ENCODE results near the gene COX18. TPM values are rescaled to one million over a fixed set of nuclear protein-coding genes. Genes with fewer than 3 reads are reported as not detected.
A peak's percentile ranks its signal among the peaks of the same experiment; 100 is the strongest.

Gene COX18, protein sequence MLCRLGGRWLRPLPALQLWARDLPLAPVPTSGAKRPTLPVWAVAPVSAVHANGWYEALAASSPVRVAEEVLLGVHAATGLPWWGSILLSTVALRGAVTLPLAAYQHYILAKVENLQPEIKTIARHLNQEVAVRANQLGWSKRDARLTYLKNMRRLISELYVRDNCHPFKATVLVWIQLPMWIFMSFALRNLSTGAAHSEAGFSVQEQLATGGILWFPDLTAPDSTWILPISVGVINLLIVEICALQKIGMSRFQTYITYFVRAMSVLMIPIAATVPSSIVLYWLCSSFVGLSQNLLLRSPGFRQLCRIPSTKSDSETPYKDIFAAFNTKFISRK
- 17.7 to 18.3 TPM (median 17.8 TPM) in 3 replicates for total RNA-seq

DNA sequence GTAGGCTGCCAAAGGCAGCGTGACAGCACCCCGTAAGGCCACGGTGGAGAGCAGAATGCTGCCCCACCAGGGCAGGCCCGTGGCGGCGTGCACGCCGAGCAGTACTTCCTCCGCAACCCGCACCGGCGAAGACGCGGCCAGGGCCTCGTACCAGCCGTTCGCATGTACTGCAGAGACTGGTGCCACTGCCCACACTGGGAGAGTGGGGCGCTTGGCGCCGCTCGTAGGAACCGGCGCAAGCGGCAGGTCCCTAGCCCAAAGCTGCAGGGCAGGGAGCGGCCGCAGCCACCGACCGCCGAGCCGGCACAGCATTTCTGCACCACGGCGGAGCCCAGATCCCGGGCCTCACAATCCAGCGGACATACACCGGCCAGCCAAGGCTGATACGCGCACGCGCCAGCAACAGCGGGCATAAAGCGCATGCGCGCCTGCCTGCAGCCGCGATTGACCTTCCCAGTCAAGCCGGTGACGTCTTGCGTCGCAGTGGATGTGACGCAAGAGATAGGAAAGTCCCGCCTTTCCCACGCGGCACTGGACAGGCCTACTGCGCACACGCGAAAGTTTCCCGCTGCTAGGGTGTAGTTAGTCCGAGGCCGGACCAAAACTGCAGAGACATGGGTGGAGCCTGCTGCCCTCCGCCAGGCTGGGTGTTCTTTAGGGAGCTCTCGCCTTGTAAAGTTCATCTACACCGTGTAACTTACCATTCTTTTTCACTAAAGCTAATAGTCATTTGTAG lies at the start of gene COX18:
Gene COX18, minus strand, starts transcription at position 379 of the 736 bp plus-strand sequence. Its CDS starts 67 bp downstream, at position 312.
- peak within 1 kb of the TSS; percentile 99 for H3K27ac Mint-ChIP-seq
- TF ChIP-seq, protein P1, sequence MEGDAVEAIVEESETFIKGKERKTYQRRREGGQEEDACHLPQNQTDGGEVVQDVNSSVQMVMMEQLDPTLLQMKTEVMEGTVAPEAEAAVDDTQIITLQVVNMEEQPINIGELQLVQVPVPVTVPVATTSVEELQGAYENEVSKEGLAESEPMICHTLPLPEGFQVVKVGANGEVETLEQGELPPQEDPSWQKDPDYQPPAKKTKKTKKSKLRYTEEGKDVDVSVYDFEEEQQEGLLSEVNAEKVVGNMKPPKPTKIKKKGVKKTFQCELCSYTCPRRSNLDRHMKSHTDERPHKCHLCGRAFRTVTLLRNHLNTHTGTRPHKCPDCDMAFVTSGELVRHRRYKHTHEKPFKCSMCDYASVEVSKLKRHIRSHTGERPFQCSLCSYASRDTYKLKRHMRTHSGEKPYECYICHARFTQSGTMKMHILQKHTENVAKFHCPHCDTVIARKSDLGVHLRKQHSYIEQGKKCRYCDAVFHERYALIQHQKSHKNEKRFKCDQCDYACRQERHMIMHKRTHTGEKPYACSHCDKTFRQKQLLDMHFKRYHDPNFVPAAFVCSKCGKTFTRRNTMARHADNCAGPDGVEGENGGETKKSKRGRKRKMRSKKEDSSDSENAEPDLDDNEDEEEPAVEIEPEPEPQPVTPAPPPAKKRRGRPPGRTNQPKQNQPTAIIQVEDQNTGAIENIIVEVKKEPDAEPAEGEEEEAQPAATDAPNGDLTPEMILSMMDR (IDR thresholded peaks at IDR 0.05; ENCODE audit: unreplicated experiment), result no peak

DNA sequence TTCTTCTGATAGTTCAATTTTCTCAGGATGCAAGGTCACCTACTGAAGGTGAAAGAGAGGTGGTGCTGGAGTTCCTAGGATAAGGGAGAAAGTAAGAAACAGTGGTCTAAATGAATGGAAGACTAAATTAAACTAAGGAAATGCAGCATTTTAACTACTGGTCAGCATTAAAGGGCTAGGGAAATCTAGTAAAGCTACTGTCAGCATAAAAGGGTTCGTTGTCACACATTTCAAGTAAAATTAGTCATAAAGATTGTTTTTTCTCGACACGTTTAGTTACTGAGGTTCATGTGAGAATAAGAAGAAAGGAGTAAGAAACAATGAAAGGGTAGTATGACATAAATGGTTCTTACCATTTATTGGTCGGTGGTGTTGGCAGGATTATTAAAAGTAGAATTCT lies 40.0 kb upstream of the COX18 start:
- Mint-ChIP-seq H3K4me1 (no peaks in the 10 kb centered on the region), H3K9me3 (no peaks in the 10 kb centered on the region), H3K36me3 (peaks cover 24% of the 10 kb centered on the region), H3K27me3 (ENCODE audit: low read depth) (no peaks in the 10 kb centered on the region), H3K4me3 (no peak overlapping the region), H3K27ac (no peak overlapping the region)
- TF ChIP-seq, protein P1 (IDR thresholded peaks at IDR 0.05; ENCODE audit: unreplicated experiment), result no peak
- no peak for DNase-seq (ENCODE audit: low spot score in 2 of 2, unreplicated experiment in 2 of 2)

More for the DNA sequence above, at the start of gene COX18:
- peak within 1 kb of the TSS; percentile 93 for H3K4me3 Mint-ChIP-seq
- H3K27me3 Mint-ChIP-seq (ENCODE audit: low read depth), result no peaks in the 10 kb centered on the region
- peak; percentile 89 to 97 for DNase-seq (ENCODE audit: low spot score in 2 of 2, unreplicated experiment in 2 of 2)
- H3K36me3 Mint-ChIP-seq, result peaks cover 7% of the 10 kb centered on the region
- peaks cover 16% of the 10 kb centered on the region for H3K4me1 Mint-ChIP-seq
- H3K9me3 Mint-ChIP-seq, result no peaks in the 10 kb centered on the region

DNA sequence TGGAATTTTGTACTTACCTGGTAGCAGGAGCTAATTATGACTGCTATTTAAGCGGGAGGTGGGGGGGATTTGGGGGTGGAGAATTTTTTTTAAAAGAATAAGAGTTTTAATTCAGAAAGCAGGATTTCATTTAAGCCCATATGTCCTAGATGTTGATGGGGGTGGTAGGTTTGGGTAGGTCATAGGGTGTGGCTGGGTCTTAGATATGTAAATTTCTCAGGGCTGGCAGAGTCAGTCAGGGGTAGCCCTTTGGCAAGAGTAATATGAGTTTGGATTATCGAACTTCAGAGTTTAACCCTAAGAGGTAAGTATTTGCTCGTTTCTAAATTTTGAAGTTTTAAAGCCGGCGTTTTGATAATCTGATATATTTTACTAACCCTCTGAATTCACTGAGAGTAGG lies 35.2 kb upstream of the COX18 start:
- Mint-ChIP-seq H3K4me3 (no peak overlapping the region), H3K27ac (no peak overlapping the region), H3K36me3 (peaks cover 23% of the 10 kb centered on the region), H3K4me1 (no peaks in the 10 kb centered on the region), H3K27me3 (ENCODE audit: low read depth) (no peaks in the 10 kb centered on the region), H3K9me3 (no peaks in the 10 kb centered on the region)
- no peak for DNase-seq (ENCODE audit: low spot score in 2 of 2, unreplicated experiment in 2 of 2)
- TF ChIP-seq, protein P1 (IDR thresholded peaks at IDR 0.05; ENCODE audit: unreplicated experiment), result no peak

DNA sequence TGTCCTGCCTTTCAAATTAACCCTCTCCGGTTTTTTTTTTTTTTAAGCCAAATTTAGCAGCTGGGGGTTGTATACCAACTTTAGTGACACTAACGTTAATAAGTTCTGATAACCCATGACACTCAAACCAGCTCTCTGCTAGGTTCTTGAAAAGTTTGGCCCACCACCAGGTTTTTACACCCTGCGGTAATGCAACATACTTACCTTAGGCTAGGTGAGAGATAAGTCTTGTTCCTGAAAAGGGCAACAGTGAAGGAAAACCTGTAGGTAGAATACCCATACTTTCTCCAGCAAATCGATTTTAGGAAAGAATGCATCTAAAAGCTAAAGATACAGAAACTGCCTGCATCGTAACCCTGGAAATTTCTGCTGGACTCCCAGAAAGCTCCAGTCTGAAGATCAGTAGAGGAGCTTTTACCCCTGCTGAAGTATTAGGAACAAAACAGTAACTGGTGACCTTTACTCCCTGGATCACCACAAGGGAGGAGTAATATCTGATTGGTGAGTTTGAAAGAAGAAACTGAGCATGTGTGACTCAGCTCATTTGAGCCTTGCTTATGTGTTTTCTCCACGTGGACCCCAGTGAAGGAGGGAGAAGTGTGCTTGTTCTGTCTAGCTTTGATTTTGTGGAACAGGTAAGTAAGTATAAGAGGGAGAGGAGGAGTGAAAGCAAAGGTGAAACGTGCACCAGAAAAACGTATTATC lies 34.4 kb upstream of the COX18 start:
- DNase-seq (ENCODE audit: low spot score in 2 of 2, unreplicated experiment in 2 of 2), result no peak
- Mint-ChIP-seq H3K9me3 (no peaks in the 10 kb centered on the region), H3K27me3 (ENCODE audit: low read depth) (no peaks in the 10 kb centered on the region), H3K4me1 (no peaks in the 10 kb centered on the region), H3K36me3 (peaks cover 26% of the 10 kb centered on the region), H3K4me3 (no peak overlapping the region), H3K27ac (no peak overlapping the region)
- TF ChIP-seq, protein P1 (IDR thresholded peaks at IDR 0.05; ENCODE audit: unreplicated experiment), result no peak

DNA sequence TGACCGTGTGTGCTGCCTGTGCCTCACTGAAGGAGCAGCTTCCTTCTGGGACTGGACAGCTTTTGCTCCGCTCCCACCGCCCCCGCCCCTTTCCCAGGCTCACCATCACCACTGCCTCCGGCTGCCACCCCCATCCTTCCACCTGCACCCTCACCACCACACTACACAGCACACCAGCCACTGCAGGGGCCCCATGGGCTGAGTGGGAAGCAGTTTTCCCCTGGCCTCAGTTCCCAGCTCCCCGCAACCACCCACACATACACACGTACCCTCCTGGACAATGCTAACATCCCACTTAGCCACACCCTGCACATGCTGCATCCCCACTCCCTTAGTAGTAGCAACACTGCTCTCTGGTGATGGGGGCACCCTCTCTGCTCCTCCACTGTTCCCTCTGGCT lies 29.6 kb upstream of the COX18 start:
- H3K27me3 Mint-ChIP-seq (ENCODE audit: low read depth), result no peaks in the 10 kb centered on the region
- H3K36me3 Mint-ChIP-seq, result peaks cover 30% of the 10 kb centered on the region
- no peaks in the 10 kb centered on the region for H3K4me1 Mint-ChIP-seq
- H3K4me3 Mint-ChIP-seq, result no peak overlapping the region
- no peak for DNase-seq (ENCODE audit: low spot score in 2 of 2, unreplicated experiment in 2 of 2)
- H3K27ac Mint-ChIP-seq, result no peak overlapping the region
- TF ChIP-seq, protein P1 (IDR thresholded peaks at IDR 0.05; ENCODE audit: unreplicated experiment), result no peak
- no peaks in the 10 kb centered on the region for H3K9me3 Mint-ChIP-seq

All from mesothelial cell of epicardium (in vitro differentiated cells).